PC-9 (cell line): ENCODE measurements around the gene SPTA1.

Experiments used
- CTCF ChIP-seq: fragments of 200-600 bp; sonication (generic); conservative IDR thresholded peaks from 2 replicates; pipeline ENCODE4 v1.6.1; 2017; ENCODE audit warnings: mixed run types, antibody characterized with exemption, mild to moderate bottlenecking, moderate library complexity
- EZH2 ChIP-seq: fragments of 200-600 bp; sonication (generic); IDR thresholded peaks from 2 replicates; pipeline ENCODE4 v1.8.0; 2017; ENCODE audit warnings: antibody characterized with exemption, low read depth

GRCh38 chr1:158579733-158580132 is 106.8 kb downstream of the SPTA1 start, which contains the start of gene OR10X1:
- TF ChIP-seq CTCF (no peak), EZH2 (no peak)
